Activated T-helper 1 cell treated with anti-CD3 and anti-CD28 coated beads, Interleukin-12 subunit alpha, Interleukin-12 subunit beta, Interleukin-2, Interleukin-4 antibody, amounts not matched to agents 30 ng/mL and 10 ng/mL and 1 ng/mL, durations not matched to agents 14 hours and 24 hours and 36 hours (primary cell): ENCODE measurements around the gene KAZN. TPM values are rescaled to one million over a fixed set of nuclear protein-coding genes. Genes with fewer than 3 reads are reported as not detected.

Experiments used
- DNase-seq: peaks from one replicate; pipeline ENCODE4 v3.0.0; 2021; ENCODE audit warnings: low spot score
- H3K27ac Mint-ChIP-seq: one replicate; pipeline ENCODE4 v1.8.0; 2021; ENCODE audit warnings: mild to moderate bottlenecking, mixed read lengths
- H3K27me3 Mint-ChIP-seq: one replicate; pipeline ENCODE4 v1.8.0; 2022; ENCODE audit warnings: mild to moderate bottlenecking, moderate library complexity, mixed read lengths; ENCODE audit not compliant: insufficient read depth
- H3K36me3 Mint-ChIP-seq: one replicate; pipeline ENCODE4 v1.8.0; 2021; ENCODE audit warnings: low read depth, mixed read lengths
- H3K4me1 Mint-ChIP-seq: one replicate; pipeline ENCODE4 v1.8.0; 2021; ENCODE audit warnings: low read depth, mixed read lengths
- H3K4me3 Mint-ChIP-seq: one replicate; pipeline ENCODE4 v1.8.0; 2021; ENCODE audit warnings: mild to moderate bottlenecking, moderate library complexity, mixed read lengths
- H3K9me3 Mint-ChIP-seq: one replicate; pipeline ENCODE4 v1.8.0; 2021; ENCODE audit warnings: mixed read lengths
- intact Hi-C: fragments of 100-400 bp; cut with micrococcal nuclease; formaldehyde crosslinking; loops from one replicate; pipeline ENCODE4 v1.15.1; 2024
- total RNA-seq: library from RNA; stranded (reverse); gene quantifications from 2 replicates; pipeline ENCODE4 v1.2.3, GENCODE V29; 2022

Gene KAZN
- total RNA-seq, 1 donor from 2014 or later, result 0.54 TPM

GRCh38 chr1:15154480-15155036 lies 556.1 kb downstream of the KAZN start:
- intact Hi-C loops, result no loop called here
- Mint-ChIP-seq H3K4me3 (peak overlapping the region; percentile 29), H3K36me3 (peaks cover 3% of the 10 kb centered on the region), H3K9me3 (no peaks in the 10 kb centered on the region), H3K27me3 (peaks cover 39% of the 10 kb centered on the region), H3K27ac (no peak overlapping the region), H3K4me1 (peaks cover 24% of the 10 kb centered on the region)
- DNase-seq, result no peak

- Mint-ChIP-seq H3K4me3 (no peak overlapping the region), H3K4me1 (peaks cover 24% of the 10 kb centered on the region), H3K9me3 (no peaks in the 10 kb centered on the region), H3K36me3 (peaks cover 3% of the 10 kb centered on the region), H3K27me3 (peaks cover 35% of the 10 kb centered on the region), H3K27ac (no peak overlapping the region)
- no peak for DNase-seq
- intact Hi-C loops, result no loop called here
Observed at GRCh38 chr1:15155191-15155590, 556.7 kb downstream of the KAZN start.

DNA sequence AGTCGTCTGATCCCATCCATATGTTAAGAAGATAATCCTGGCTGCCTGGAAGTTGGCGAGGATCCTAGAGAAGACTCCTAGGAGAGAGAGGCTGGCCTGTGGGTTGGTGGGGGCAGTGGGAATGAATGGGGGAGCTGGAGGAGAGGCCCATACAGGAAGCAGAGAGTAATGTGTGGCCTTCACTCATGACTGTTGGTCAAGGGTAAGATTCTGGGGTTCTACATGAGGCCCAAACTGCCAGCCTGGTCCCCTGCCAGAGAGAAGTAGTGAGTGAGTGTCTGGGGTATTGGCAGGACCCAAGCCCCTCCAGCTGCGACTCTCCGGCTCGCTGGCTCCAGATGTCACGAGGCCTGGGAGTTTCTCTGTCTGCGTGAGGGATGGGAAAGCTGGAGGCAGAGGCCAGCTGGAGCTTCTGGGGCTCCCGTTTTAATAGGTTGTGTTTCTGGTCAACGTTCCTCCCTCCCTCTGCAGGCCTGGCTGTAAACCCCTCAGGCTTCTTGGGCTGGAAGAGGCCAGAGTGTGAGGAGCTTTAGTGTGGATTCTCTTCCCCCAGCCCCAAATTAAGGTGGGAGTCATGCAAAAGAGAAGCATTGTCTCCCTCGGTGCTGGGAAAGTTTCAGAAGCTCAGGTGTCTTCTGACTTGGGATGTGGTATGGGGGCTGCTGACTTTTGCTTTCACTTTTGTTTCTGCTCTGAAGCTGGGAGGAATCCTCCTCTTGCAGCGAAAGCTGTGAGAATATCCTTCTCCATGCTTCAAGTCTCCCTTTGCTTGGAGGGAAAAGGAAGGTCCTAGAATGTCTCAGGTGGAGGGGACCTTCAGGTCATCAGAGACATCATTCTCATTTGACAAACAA lies 557.6 kb downstream of the KAZN start:
- no peak overlapping the region for H3K27ac Mint-ChIP-seq
- H3K4me3 Mint-ChIP-seq, result peak overlapping the region; percentile 19
- no peaks in the 10 kb centered on the region for H3K9me3 Mint-ChIP-seq
- peaks cover 29% of the 10 kb centered on the region for H3K27me3 Mint-ChIP-seq
- DNase-seq, result no peak
- H3K4me1 Mint-ChIP-seq, result peaks cover 24% of the 10 kb centered on the region
- intact Hi-C loops, result no loop called here
- H3K36me3 Mint-ChIP-seq, result peaks cover 3% of the 10 kb centered on the region

GRCh38 chr1:15156807-15157380 lies 558.4 kb downstream of the KAZN start:
- intact Hi-C loops, result no loop called here
- Mint-ChIP-seq H3K4me3 (peak overlapping the region; percentile 19), H3K27me3 (peaks cover 23% of the 10 kb centered on the region), H3K9me3 (no peaks in the 10 kb centered on the region), H3K36me3 (peaks cover 3% of the 10 kb centered on the region), H3K27ac (no peak overlapping the region), H3K4me1 (peaks cover 24% of the 10 kb centered on the region)
- DNase-seq, result no peak

DNA sequence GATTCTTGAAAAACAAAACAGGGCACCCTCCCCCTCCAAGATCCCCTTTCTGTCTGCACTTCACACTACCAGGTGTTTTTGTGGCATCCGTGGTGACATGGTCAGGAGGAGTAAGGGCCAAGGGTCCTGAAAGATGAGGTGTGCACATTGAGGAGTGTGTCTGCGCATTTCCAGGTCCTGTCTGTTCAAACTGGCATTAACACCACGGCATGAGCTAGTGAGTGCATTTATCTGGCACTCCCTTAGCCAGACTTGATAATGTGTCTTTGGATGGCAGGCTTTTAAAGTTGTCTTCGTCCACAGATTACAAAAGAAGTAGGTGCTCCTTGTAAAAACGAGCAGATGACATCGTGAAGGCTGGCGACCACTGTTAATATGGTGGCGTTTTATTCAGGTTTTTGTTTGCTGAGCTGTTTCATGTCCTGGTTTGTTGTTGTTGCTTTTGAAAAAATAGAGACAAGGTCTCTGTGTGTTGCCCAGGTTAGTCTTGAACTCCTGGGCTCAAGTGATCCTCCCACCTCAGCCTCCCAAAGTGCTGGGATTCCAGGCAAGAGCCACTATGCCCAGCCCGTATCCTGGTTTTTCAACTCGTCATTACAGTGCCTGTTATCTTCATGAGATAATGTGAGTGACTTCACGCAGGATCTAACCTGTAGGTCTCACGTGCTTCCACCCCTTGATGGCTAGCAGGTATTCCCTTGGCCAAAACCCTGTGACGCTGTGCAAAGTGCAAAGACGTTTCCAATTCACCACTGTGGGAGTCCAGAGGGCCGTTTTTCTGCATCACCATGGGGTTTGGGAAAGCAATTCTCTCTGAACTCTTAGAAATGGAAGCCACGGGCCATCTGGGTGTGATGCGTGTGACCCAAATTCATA lies 559.3 kb downstream of the KAZN start:
- Mint-ChIP-seq H3K27ac (no peak overlapping the region), H3K4me1 (peaks cover 24% of the 10 kb centered on the region), H3K27me3 (peaks cover 17% of the 10 kb centered on the region), H3K9me3 (no peaks in the 10 kb centered on the region), H3K36me3 (peaks cover 3% of the 10 kb centered on the region), H3K4me3 (no peak overlapping the region)
- DNase-seq, result no peak
- intact Hi-C loops, result no loop called here

DNA sequence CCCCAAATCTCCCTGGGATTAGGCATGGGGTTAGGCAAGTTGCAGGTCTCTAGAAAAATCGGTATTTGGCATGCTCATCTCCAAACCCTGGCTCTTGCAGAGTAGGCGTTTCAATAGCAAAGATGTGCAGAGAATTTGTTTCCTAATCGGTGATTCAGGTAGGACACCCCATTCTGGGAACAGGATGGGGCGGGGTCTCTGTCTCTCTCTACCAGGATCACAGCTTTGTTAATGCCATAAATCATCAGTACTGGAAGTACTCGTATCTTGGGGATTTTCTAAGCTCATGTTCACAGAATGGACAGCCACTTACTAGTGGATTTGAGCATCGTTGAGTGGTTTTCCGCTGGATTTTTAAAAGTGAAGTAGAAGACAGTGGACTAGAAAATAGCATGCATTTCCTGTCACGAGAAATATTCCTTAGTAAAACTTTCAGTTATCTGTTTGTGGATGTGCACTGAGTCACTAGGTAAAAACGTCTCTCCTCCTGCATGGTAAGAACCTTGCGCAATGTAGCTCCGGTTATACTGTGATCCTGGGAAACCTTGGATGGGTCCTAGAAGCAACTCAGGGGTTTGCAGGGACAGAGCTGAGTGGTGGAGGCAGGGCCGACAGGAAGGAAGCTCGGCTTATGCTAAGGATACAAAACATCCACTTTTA lies 560.2 kb downstream of the KAZN start:
- Mint-ChIP-seq H3K27me3 (peaks cover 17% of the 10 kb centered on the region), H3K4me3 (no peak overlapping the region), H3K27ac (no peak overlapping the region), H3K36me3 (peaks cover 3% of the 10 kb centered on the region), H3K9me3 (no peaks in the 10 kb centered on the region), H3K4me1 (peaks cover 24% of the 10 kb centered on the region)
- intact Hi-C loops, result no loop called here
- DNase-seq, result no peak

DNA sequence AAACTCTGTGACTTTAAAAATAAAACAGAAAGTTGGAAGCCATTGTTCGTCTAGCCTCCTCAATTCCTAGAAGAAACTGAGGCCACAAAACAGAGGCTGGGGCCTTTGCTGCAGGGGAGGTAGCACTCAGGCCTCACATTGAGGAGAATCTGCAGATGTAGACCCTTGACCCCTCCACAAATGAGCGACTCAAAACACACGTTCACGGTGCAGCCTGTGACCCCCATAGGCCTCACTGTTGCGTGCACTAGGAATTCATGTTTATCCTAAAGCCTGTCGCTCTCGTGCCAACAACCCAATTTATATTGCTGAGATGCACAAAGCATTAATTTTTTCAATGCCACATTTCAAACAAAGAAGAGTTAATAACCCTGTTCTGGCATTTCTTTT lies 560.7 kb downstream of the KAZN start:
- Mint-ChIP-seq H3K9me3 (no peaks in the 10 kb centered on the region), H3K27me3 (peaks cover 16% of the 10 kb centered on the region), H3K4me1 (peaks cover 23% of the 10 kb centered on the region), H3K27ac (no peak overlapping the region), H3K36me3 (peaks cover 3% of the 10 kb centered on the region), H3K4me3 (no peak overlapping the region)
- intact Hi-C loops, result no loop called here
- no peak for DNase-seq

- intact Hi-C loops, result no loop called here
- H3K9me3 Mint-ChIP-seq, result no peaks in the 10 kb centered on the region
- no peak overlapping the region for H3K27ac Mint-ChIP-seq
- peaks cover 15% of the 10 kb centered on the region for H3K4me1 Mint-ChIP-seq
- H3K27me3 Mint-ChIP-seq, result peaks cover 6% of the 10 kb centered on the region
- H3K4me3 Mint-ChIP-seq, result no peak overlapping the region
- H3K36me3 Mint-ChIP-seq, result no peaks in the 10 kb centered on the region
- no peak for DNase-seq
Observed at GRCh38 chr1:15160626-15161025, 562.1 kb downstream of the KAZN start.

- Mint-ChIP-seq H3K27me3 (peaks cover 4% of the 10 kb centered on the region), H3K4me1 (no peaks in the 10 kb centered on the region), H3K36me3 (no peaks in the 10 kb centered on the region), H3K9me3 (no peaks in the 10 kb centered on the region), H3K27ac (no peak overlapping the region), H3K4me3 (no peak overlapping the region)
- intact Hi-C loops, result no loop called here
- DNase-seq, result no peak
Observed at GRCh38 chr1:15167386-15167785, 568.9 kb downstream of the KAZN start.
